Activated CD4-positive, alpha-beta T cell treated with anti-CD3 and anti-CD28 coated beads, Interleukin-2, amount 50 U/mL, for 1 hour (primary cell): ENCODE results near the gene DHRS3.
"Not testable (repeated sequence)": the region's sequence is repeated elsewhere in the genome, so short reads cannot be mapped to it uniquely, and the experiment has no call there.

Source experiments
- DNase-seq: peaks from one replicate; pipeline ENCODE4 v3.0.0-alpha.2; 2020

Gene DHRS3, protein sequence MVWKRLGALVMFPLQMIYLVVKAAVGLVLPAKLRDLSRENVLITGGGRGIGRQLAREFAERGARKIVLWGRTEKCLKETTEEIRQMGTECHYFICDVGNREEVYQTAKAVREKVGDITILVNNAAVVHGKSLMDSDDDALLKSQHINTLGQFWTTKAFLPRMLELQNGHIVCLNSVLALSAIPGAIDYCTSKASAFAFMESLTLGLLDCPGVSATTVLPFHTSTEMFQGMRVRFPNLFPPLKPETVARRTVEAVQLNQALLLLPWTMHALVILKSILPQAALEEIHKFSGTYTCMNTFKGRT

DNA sequence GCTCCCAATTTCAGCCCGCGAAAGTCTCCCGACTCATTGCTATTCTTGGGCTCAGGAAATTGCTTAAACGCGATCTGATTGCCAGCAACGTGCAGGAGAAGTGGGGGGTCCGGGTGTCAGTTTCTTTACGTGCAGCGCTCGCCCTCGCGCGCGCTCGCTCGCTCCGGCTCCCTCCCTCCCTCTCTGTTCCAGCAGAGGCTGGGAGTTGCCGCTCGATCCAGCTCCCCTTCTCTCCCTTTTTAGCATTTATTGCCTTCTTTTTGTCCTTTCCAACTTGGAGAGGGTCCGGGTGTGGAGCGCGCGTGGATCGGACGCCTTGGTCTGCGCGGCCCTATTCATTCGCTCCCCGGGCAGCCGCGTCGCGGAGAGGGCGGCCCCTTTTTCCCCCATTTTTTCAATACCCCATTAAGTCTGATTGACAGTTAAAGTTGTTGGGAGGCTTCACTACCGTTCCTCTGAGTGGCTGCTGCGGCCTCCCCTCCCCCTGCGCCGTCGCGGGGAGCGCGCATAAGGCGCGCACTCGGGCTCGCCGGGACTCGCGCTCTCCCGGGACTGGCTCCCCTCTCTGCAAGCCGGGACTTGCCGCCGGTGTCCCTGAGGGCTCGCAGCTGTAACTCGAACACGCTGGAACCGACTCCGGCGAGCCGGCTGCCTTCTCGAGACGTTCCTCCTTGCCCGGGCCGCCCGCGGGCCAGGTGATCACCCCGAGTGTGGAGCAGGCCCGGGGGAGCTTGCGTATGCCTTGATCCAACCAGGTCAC lies at the start of gene DHRS3:
Gene DHRS3, minus strand, starts transcription at position 310 of the 760 bp plus-strand sequence. CDS start 862 bp downstream, outside the sequence.
- peak; percentile 64 for DNase-seq

DNA sequence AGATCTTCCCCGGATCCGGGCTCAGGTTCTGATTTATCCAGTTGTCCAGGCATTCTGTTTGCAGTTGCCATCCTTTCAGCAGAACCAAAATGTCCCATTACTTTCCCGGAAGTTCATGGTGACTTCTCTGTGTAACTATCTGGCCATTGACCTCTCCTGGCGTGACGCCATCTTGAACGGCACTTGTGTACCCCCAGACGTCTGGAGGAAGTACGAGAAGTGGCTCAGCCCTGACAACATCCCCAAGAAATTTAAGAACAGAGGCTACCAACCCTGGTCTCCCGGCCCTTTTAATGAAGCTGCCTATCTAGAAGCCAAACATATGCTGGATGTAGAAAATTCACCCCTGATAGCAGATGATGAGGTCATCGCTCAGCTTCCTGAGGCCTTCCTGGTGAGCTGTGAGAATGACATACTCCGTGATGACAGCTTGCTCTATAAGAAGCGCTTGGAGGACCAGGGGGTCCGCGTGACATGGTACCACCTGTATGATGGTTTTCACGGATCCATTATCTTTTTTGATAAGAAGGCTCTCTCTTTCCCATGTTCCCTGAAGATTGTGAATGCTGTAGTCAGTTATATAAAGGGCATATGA lies 48.2 kb upstream of the DHRS3 start:
- DNase-seq = no peak

DNA sequence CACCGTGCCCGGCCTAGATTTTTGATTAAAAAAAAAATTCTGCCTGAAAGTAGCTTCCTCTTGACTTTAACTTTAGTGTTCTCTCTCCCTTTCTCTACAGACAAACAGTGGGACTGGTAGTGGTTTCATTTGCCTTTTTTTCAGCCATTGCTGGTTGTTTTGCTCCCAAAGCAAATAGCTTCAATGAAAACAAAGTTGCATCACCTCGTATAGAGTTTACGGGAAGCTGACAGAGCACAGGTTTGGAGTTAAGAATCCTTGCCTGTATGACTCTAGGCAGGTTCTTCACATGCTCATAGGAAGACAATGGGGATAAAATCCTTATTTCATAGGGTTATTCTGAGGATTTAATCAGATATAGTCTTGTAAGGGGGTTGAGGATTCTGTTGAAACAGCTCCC lies 47.5 kb upstream of the DHRS3 start:
- DNase-seq = no peak

DNA sequence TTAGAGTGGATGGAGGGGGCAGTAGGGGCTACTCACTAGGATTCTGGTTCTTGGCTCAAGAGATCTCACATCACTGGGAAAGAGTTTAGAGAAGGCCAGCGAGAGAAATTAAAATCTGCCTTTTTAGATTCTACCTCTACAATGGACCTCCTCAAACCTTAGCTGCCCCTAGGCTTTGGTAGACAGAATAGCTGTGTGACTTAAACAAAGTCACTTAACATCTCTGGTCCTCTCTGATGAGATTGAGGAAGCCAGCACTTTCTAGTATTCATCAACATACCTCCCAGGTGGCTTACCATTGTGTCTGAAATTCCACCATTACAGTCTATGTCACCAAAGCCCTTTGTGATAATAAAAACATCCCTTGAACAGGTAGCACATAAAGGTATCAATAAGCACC lies 44.5 kb upstream of the DHRS3 start:
- no peak for DNase-seq

DNA sequence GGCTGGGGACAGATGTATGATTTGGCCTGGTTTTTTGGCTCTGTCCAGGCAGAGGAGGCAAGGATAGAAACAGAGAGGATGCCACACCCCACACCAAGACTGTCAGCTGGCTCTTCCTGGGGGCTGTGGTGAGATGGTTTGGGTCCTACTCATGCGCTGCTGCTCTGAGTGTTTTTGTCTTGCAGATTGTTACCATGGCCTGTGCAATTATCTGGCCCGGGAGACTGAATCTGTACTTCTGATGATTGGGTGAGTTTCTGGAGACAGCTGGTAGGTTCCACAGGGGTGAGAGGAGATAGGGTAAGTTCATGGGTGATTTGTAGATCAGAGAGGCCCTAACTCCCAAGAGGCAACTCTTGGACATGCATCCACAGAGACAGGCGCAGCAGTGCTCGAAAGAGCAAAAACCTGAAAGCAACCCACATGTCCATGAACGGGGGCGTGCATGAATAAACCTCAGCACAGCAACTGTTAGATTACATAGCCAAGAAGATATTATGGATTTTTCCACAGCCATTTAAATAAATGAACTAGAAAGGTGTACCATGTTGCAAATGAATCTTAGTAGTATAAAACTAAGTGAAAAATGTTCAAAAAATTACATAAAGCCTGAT lies 43.7 kb upstream of the DHRS3 start:
- no peak for DNase-seq

DNA sequence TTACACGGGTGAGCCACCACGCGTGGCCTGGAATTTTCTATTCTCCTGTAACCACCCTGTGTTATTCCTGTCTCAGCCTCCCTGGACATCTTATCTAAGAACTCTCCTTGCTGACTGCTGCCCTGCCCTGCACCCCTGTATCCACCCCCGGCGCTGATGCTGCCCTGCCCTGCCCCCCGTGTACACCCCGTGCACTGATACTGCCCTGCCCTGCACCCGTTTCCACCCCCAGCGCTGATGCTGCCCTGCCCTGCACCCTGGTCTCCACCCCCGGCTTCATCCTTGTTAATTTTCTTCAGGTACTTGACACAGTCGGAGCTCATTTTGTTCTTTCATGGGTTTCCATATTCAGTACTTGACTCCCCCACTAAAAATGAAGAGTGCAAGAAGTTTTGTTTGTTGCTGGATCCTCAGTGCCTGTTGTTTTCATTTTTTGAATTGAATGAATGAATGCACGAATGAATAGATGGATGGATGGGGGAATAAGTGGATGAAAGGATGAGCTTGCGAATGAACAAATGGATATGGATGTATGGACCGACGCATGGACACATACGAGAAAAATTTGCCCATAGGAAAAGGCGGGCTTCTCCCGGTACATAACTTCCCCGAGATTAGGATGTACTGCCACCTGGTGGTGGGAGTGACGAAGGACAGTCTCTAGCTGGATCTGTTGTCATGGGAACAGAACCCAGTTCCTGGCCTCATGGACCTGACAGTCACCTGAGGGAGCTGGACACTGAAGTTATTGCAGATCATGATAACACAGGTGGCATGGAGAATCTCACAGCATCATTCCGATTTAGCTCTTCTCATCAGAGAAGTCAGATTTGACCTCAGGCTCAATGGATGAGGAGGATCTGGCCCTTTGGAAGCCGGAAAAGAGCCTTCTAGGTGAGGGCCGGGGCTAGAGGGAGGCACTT lies 40.8 kb upstream of the DHRS3 start:
- peak; percentile 64 for DNase-seq

DNA sequence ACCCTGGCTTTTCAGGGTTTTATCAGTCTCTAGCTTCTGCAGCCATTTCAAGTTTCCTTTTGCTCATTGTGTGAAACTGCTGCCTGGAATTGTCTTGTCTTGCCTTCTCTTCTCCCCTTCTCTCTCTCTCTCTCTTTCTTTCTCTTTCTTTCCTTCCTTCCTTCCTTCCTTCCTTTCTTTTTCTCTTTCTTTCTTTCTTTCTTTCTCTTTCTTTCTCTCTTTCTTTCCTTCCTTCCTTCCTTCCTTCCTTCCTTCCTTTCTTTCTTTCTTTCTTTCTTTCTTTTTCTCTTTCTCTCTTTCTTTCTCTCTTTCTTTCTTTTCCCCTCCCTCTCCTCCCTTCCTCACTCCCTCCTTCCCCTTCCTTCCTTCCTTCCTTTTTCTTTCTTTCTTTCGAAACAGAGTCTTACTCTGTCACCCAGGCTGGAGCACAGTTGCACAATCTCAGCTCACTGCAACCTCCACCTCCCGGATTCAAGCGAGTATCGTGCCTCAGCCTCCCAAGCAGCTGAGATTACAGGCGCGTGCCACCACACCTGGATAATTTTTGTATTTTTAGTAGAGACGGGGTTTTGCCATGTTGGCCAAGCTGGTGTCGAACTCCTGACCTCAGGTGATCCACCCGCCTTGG lies 40.0 kb upstream of the DHRS3 start:
- DNase-seq = not testable (repeated sequence)

DNA sequence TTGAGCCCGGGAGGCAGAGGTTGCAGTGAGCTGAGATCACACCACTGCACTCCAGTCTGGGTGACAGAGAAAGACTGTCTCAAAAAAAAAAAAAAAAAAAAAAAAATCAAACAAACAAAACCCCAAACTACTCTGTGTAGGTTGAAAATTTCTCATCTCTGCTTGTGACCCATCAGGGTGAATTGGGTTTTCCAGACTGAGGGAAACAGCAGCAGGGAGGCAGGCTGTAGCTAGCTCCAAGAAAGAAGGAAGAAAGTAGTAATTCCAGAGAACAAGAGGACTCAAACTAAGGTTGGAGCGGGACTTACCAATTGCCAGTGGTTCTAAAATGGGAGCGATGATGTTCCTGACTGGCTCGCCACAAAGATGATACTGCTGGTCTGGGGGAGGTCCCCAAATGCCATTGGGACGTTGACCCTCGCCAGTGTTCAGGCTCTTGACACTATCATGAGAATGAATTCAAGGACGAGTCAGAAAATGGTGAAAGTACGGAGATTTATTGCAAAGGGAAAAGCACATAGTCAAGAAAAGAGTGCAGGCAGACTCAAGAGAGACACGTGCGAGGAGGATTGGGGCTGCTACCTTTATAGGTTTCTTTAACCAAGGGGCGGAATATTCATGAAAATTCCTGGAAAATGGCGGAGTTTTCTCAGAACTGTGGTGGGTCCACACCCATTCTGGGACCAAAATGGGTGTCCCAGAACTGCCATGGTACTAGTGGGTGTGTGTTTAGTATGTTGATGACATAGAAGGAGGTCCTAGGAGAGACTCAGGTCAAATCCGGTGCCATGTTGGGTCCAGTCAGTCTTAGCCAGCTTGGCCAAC lies 39.3 kb upstream of the DHRS3 start:
- DNase-seq = no peak

DNA sequence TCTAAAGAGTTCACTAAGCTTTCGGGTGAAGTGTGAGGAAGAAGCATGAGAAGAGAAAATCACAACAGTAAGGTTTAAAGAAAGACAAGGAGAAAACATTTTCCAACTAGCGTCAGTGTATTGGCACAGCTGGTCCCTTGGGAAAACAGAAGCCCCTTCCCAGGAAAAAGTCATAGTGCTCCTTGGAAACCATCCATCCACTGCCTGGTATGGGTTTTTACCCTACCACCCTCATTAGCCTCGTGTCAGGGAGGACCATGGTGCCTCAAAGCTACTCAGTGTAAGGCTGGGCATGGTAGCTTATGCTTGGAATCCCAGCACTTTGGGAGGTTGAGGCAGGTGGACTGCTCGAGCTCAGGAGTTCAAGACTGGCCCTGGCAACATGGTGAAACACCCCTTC lies 38.6 kb upstream of the DHRS3 start:
- DNase-seq = no peak

DNA sequence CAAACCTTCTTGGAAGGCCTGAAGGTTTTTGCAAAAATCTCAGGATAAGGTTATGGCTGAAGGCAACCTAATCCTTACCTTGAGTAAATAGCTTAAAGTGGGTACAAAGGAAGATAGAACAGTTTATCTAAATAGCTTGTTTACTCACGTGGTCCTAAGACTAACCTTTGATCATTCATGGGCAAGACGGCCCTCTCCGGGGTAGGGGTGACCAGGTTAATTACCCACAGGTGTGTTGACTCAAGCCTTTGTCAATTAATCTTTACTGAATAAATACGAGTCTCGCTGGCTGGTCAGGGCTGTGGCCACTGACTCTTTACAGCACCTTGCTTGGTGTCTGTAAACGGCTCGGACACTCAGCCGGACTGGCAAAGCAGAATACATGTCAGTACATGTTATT lies 36.6 kb upstream of the DHRS3 start:
- no peak for DNase-seq

DNA sequence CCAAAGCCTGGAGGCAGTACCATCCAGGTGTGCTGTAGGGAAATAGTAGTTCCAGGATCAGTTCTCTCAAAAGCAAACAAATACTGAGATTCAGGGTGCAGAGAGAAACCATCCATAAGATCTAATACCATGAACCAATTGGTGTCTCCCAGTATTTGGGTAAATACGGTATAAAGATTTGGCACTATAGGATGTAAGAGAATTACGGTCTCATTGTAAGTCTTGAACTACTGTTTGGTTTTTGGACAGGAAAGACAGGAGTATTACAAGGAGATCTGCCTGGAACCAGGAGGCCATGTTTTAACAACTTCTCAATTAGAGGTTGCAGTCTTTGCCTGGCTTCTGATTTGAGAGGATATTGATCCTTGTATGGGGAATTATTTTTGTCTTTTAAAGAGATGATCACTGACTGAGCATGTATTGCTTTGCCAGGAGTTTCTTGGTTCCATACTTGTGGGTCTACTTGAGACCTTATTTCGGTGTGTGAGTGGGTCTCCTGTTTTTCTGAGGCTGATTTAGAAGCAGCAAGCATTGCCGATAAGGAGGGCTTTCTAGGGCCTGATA lies 36.1 kb upstream of the DHRS3 start:
- DNase-seq = no peak

DNA sequence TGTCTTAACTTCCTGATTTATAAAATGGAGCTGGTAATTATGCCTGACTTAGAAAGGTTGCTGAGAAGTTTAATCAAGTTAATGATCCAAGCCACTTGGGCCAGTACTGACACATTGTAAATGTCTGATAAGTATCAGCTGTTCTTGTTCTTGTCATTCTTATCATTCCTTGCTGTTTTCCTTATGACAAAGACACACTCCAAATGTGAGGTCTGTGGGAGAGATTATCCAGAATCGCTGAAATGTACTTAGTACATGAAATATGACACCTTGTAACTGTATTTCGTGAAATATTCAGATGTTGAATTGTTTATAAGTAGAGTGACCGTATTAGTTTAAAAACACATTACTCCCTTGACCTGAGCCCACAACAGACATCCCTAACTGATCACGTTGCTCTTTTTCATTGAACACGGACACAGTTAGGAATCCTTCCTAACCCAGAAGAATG lies 32.0 kb upstream of the DHRS3 start:
- no peak for DNase-seq

DNA sequence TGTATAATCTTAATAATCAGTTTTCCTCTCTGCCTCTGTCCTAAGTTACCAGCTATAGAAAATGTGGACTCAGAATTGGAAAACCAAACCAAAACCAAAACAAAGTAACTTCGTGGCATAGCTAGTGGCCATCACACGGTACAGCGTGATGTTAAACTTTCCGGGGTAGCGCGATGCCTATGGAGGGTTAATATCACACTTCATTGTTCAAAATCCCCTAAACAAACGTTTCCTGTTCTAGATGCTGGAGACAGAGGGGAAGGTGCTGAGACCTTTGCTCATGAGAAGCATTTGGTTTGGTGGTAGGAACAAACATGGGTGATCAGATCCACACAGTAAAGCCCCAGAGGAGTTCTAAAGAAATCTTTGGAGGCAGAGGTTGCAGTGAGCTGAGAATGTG lies 30.7 kb upstream of the DHRS3 start:
- no peak for DNase-seq

DNA sequence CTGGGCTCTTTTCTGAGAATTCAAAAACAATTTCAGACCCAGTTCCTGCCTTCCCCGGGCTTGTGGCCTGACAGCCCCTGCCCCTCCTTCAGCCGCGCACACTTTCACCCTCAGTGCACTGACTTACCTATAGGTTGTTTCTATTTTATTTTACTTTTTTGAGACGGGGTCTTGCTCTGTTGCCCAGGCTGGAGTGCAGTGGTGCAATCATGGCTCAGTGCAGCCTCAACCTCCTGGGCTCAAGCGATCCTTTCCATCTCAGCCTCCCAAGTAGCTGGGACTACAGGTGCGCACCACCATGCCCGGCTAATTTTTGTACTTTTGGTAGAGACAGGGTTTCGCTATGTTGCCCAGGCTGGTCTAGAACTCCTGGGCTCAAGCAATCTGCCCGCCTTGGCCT lies 27.4 kb upstream of the DHRS3 start:
- DNase-seq = not testable (repeated sequence)

DNA sequence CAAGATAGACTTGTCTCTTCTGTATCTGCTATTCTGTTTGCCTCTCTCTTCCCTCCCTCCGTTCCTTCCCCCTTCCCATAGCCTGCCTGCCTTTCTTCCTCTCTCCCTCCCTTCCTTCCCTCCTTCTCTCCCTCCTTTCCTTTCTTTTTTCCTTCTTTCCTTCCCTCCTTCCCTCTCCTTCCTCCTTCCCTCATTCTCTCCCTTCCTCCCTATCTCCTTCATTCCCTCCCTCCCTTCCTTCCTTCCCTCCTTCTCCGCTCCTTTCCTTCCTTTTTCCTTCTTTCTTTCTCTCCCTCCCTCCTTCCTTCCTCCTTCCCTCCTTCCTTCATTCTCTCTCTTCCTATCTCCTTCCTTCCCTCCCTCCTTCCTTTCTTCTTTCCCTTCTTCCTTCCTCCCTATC lies 26.8 kb upstream of the DHRS3 start:
- no peak for DNase-seq

DNA sequence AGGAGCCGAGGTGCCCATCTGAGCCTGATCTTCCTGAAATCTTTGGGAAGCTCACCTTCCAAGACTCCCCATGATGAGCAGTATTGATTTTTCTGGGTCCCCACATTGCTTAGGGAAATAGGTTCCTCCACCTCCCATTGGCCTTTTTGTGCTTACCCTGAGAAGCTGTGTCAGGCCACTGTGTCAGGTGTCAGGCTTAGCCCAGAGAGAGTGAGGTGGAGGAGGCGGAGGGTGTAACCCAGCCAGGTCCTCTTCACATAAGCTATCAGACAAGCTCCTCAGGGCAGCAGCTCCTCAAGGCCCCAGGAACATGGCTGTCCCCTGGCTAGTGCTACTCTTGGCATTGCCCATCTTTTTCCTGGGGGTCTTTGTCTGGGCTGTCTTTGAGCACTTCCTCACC lies 26.2 kb upstream of the DHRS3 start:
- no peak for DNase-seq

DNA sequence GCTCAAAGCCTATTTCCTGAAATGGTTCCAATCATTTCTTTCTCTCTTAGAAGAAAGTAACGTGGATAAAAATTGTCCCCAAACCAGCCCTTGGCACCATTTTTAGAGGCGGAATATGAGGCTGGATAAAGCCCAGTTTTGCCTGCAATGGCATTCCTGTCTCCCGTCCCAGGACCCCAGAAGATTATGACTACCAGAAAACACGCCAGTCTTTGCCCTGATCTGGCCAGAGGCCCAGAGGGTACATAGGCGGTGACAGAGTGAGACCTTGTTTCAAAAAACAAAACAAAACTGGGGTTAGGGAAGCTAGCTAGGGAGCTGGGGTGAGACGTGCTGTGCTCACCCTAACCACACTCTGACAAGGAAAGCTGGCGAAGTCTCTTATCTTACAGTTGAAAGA lies 25.8 kb upstream of the DHRS3 start, which contains the start of gene AADACL4:
Gene AADACL4, plus strand, starts transcription at position 301 of the 400 bp plus-strand sequence. CDS start 462 bp downstream, outside the sequence.
- no peak for DNase-seq

DNA sequence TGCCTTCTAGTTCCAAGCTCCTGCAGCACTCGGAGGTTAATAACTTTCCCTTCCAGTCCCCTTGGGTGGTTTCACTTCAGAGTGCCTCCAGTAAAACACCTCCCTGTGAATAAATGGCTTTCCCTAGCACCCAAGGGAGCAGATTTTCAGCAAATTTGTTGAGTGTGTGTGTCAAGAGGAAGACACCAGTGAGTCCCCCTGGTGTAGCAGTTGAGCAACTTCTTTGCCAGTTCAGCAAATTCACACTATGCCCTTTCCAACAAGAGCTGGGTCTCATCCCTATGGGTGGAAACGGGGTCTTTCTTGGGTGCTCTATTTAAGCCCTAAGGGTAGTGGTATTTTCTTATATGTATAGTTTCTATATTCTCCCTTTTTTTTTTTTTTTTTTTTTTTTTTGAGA lies 25.1 kb upstream of the DHRS3 start:
- DNase-seq = no peak

DNA sequence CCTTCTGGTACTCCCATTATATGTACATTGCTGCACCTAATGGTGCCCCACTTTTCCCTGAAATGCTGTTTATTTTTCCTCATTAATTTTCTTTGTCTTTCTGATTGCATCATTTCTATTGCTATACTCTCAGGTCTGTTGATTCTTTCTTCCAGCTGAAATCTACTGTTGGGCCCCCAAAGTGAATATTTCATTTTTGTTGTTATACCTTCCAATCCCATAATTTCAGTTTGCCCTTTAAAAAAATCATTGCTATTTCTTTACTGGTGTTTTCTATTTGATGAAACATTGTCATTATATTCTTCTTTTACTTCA lies 22.9 kb upstream of the DHRS3 start:
- DNase-seq = no peak

DNA sequence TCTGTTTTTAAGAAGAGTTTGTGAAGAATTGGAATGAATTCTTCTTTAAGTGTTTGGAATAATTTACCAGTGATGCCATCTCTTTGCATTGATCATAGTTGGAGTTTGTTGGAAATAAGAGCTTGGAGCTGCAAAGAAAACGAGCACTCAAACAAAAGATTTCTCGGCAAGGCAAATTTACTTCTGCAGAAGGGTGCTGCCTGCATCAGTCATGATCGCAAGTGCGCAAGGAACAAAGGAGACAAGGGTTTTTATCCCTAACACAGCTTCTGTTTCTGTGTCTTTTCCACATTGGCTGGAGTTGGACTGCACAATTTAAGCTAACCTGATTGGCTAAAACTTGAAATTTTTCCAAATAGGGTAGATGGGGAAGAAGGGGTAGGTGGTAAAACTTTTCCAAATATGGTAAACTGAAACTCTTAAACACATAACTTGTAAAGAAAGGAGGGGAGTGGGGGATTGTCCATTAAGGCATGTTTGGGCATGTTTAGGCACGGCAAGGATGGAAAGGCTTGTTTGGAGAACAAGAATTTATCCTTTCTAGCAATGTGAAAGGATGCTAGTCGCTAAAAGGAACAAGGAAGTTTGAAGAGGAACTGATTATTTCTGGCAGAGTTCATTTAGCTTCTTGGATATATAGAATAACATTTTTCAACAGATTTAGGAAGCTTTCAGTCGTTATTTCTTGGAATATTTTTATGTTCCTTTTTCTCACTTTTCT lies 22.4 kb upstream of the DHRS3 start:
- no peak for DNase-seq
